Measurements from ENCODE around the gene OR1F1.

Gene OR1F1

GRCh38 chr16:3252967-3253366 lies 65.0 kb downstream of the OR1F1 start:
- no peak for DNase-seq (ENCODE audit: extremely low spot score)
- ChIA-PET POLR2A (no interaction called here), CTCF (interaction anchor here (1.5 to 1.7 kb wide), 2 partner anchors 10 to 14 kb away, joined by 3 read pairs; no protein-coding TSS in a partner anchor)
- TF ChIP-seq CTCF (IDR thresholded peaks at IDR 0.05; ENCODE audit: control extremely low read depth, extremely low read depth, low read depth, missing control alignments): no peak

DNA sequence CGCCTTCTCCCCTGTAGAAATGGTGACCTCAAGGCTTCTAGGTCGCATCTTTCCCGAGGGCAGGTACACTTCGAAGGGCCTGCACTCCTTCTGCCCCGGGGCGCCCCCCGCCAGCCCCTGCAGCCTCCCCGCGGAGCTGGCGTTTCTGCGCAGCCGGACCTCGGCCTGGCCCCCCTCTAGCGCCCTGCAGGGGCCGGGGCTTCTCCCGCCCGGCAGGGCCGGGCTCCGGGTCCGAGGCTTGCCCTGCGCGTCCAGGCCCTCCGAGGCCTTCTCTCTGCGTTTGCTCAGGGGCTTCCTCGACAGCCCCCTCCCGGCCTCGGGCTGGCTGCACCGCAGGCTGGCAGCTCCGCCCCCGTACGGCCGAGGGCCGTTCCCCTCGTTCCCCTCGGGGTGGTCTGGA lies 66.3 kb downstream of the OR1F1 start:
- TF ChIP-seq CTCF (IDR thresholded peaks at IDR 0.05; ENCODE audit: control extremely low read depth, extremely low read depth, low read depth, missing control alignments): no peak
- DNase-seq (ENCODE audit: extremely low spot score): no peak
- ChIA-PET POLR2A (no interaction called here), CTCF (interaction anchor here (1.5 to 1.7 kb wide), 2 partner anchors 8 to 13 kb away, joined by 3 read pairs; no protein-coding TSS in a partner anchor)
